Glomerular visceral epithelial cell (primary cell): Measurements from ENCODE around the gene LIMS2.

ENCODE experiments used
- DNase-seq: peaks from one replicate; pipeline ENCODE4 v3.0.0-alpha.2; 2016; ENCODE audit errors: extremely low spot score

Gene LIMS2

DNA sequence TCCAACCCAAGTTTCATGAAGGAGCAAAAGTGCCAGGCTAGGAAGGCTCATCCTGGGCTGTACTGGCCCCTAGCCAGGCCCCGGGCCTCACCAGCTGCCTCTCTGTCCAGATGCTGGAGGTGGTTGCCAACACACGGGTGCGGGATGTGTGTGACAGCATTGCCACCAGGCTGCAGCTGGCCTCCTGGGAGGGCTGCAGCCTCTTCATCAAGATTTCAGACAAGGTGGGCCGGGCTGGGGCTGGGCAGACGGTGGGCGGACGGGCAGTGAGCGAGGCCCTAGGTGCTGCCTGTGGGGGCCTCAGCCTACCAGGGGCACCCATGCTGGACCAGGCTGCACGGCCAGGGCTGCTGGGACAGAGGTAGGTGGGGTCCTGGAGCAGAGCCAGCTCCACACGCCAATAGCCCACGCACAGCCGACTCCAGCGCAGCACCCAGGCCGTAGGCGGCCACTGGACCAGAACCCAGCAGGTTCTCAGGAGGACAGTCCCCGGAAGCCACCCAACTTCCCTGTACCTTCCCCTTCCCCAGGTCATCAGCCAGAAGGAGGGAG lies 41.2 kb downstream of the LIMS2 start:
- DNase-seq, result no peak

DNA sequence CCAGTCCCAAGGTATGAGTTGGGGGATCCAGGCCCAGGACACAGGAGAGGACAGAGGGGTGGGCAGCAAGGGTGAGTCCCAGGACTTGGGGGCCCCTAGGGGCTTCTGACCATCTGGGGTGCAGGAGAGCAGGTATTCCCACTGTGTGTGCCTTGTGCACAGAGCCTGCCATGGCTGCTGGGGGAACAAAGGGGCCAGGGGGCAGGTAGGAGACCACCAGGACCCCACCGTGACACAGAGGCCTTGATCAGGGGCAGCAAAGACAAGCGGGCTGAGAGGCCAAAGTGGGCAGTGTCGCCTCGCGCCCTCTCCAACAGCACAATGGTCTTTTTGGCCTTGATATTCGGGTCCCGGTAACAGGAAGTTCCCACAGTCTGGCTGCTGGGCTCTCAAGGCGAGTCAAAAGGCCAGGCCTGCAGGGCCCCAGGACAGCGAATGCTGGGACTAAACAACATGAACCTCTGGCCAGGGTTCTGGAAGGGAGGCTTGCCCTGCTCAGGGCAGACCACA lies 41.7 kb downstream of the LIMS2 start:
- no peak for DNase-seq

DNA sequence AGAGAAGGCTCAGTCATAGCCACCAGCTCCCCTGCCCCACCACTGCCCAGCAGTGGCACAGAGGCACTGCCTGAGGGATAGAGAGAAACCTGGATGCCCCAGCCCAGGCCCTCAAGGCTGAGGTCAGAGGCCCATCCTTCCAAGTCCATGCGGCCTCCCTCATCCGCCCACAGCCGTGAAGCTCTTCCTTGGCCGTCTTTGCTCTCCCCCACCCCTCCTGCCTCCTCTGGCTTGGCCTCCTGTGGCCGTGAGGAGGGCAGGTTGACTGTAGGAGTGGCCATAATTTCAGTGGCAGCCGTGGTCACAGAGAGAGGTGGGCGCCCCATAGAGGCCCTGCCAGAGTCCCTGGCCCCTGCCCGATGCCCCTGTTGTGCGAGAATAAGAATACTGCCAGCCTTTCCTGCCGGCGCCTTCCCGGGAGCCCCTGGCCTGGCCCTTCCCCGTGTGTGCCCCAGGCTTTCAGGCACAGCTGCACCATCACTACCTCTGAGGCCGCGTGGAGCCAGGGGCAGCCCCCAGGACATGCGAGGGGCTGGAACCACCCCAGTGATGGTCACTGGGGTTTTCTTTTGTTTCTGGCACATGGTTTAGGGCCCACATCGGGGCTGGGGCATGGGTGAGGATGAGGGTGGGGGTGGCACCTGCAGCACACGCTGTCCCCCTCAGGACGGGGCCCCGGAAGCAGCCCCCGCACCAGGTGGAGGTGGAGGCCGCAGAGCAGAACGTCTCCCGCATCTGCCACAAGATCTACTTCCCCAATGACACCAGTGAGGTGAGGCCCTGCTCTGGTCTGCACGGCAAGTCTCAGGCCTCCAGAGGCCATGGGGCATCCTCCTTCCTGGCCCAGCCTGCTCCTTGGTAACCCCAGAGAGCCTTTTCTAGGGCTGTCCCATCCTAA lies 42.5 kb downstream of the LIMS2 start:
- no peak for DNase-seq

GRCh38 chr2:127631997-127632581 lies 43.2 kb downstream of the LIMS2 start:
- no peak for DNase-seq

DNA sequence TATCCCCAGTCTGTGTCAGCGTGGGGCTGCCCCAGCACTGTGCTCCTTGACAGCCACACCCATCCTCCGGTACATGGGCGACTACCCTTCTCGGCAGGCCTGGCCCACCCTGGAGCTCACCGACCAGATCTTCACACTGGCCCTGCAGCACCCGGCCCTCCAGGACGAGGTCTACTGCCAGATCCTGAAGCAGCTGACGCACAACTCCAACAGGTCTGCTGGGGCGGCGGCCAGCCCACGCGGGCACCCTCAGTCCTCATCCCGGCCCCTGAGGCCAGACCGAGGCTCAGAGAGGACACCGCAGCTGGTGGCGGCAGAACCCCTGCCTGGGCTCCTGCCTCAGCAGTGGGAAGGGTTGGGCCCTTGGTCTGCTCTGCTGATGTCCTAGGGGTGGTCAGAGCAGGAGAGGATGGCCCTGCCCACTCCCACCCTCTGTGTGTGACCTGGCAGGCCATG lies 43.8 kb downstream of the LIMS2 start:
- no peak for DNase-seq

GRCh38 chr2:127630864-127631540 lies 44.3 kb downstream of the LIMS2 start:
- no peak for DNase-seq

GRCh38 chr2:127630096-127630863 lies 45.0 kb downstream of the LIMS2 start:
- no peak for DNase-seq

DNA sequence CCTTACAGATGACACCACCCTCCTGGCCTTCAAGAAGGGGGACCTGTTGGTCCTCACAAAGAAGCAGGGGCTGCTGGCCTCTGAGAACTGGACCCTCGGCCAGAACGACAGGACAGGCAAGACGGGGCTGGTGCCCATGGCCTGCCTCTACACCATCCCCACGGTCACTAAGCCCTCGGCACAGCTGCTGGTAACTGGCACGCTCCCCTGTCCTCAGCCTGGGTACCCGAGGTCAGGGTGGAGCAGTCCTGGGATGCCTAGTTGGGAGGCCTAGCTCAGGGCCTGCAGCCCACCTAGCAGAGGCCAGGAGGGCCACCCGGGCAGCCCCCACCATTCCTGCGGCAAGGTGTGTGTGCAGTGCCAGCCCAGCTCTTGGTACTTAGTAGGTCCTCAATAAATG lies 45.7 kb downstream of the LIMS2 start:
- no peak for DNase-seq

DNA sequence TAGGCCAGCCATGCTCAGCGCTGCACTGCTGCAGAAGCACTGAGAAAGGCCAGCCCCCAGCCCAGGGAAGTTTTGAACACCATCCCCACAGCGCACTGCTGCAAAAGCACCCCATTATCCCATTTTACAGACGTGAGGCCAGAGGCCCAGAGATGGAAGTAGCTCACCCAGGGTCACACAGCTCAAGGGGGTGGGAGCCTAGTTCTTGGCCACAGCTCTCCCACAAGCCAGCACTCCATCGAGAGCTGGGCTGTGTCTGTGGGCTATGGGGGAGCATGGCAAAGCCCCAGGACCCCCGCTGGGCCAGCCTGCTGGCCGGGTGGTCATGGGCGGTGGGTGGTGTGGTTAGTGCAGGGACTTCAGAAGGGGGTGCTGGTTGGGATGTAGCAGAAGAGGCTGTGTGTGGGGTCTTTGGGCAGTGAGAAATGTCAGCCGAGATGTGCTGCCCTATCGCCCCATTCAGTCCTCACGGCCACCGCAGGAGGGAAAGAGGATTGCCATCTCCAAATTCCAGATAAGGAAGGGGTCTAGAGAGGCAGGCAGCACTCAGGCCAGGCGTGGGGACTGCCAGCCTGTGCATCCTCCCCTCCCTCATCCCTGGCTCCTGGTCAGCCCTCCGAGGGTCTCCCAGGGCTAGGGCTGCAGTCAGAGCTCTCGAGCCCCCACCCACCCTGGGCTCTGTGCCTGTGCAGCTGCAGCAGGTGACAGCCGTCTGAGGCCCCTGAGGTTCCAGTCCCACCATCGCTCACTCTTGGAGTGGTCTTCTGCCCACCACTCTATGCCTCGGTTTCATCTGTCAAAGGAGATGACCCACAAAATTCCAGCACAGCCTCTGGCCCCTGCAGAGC lies 46.3 kb downstream of the LIMS2 start:
- no peak for DNase-seq

- DNase-seq, result no peak
These were observed 47.4 kb downstream of the LIMS2 start for GRCh38 chr2:127627740-127628571.

GRCh38 chr2:127626917-127627739 lies 48.2 kb downstream of the LIMS2 start:
- no peak for DNase-seq

GRCh38 chr2:127626175-127626574 lies 49.2 kb downstream of the LIMS2 start:
- no peak for DNase-seq

DNA sequence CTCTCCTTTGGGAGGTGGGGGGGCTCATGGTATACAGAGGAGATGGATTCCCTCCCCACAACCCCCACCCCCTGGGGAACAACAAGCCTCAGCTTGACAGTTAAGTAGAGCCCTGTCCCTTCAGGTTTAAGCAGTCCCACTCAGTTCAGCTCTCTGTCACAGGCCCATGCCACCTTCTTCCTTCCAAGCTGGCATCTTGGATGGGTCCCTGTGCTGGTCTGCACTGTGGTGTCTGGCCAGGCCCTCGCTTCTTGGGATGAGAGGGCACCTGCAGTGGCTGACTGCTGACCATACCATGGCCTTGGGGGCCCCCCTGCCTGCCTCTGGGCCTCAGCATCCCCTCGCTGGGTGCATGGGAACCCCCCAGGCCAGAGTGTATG lies 49.8 kb downstream of the LIMS2 start:
- no peak for DNase-seq

GRCh38 chr2:127624756-127625571 lies 50.4 kb downstream of the LIMS2 start:
- DNase-seq, result no peak

DNA sequence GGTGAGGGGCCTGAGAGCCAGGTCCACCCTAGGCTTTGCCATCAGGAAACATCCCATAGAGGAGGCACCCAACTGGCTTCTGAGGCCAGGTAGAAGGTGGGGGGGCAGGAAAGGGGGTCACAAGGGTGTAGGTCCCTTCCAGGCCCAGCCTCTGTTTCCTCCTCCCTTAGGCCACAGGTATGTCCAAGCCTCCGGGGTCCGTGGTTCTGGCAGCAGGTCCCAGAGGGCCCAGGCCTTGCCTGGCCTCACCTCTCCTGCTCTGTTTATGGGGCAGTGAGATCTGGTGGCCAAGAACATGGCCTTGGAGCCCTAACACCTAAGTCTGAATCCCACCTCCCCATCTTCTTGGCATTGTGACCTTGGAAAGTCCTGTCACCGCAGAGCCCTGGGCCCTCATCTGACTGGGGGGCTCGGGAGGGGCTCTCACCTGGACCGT lies 51.0 kb downstream of the LIMS2 start:
- no peak for DNase-seq

- DNase-seq, result peak; percentile 42
These were observed 51.7 kb downstream of the LIMS2 start for GRCh38 chr2:127623388-127624319.
